ENCODE data around the gene IL17RA.

Gene IL17RA

DNA sequence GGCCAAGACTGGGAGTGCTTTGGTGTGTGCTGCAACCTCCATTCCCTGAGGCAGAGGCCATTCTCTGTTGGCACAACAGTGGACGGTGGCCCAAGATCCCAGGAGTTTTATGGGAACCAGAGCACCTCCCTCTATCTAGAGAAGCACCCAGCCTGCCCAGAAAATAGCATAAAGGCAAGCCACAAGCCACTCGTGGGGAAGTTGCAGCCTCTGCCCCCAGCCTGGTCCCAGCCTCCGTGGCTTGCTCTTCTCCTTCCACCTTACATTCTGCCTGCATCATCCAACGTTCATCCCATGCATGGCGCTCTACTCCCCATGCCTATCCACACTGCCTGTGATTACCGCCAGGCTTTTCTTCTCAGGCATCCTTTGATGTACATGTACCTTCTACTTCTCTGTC, 15.8 kb downstream of the IL17RA start:
- H3K4me2 ChIP-seq (ENCODE audit: low read depth, low read length): no peak overlapping the region
- no peaks in the 10 kb centered on the region for H3K9me3 ChIP-seq (replicated peaks; ENCODE audit: insufficient read depth, low read length)
- TF ChIP-seq, protein P1, sequence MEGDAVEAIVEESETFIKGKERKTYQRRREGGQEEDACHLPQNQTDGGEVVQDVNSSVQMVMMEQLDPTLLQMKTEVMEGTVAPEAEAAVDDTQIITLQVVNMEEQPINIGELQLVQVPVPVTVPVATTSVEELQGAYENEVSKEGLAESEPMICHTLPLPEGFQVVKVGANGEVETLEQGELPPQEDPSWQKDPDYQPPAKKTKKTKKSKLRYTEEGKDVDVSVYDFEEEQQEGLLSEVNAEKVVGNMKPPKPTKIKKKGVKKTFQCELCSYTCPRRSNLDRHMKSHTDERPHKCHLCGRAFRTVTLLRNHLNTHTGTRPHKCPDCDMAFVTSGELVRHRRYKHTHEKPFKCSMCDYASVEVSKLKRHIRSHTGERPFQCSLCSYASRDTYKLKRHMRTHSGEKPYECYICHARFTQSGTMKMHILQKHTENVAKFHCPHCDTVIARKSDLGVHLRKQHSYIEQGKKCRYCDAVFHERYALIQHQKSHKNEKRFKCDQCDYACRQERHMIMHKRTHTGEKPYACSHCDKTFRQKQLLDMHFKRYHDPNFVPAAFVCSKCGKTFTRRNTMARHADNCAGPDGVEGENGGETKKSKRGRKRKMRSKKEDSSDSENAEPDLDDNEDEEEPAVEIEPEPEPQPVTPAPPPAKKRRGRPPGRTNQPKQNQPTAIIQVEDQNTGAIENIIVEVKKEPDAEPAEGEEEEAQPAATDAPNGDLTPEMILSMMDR (IDR thresholded peaks at IDR 0.05; ENCODE audit: low read length): no peak
- TF ChIP-seq EZH2 (optimal IDR thresholded peaks at IDR 0.05; ENCODE audit: low read depth, low read length) (no peak), EZH2phosphoT487 (IDR thresholded peaks at IDR 0.05; ENCODE audit: low read length) (no peak)
- H3K4me1 ChIP-seq (ENCODE audit: low read length): no peaks in the 10 kb centered on the region
- H4K20me1 ChIP-seq (ENCODE audit: insufficient read depth, low read length): no peaks in the 10 kb centered on the region
- no peaks in the 10 kb centered on the region for H3F3A ChIP-seq (ENCODE audit: insufficient read depth, low read length)
- H3K9ac ChIP-seq (ENCODE audit: low read length): no peak overlapping the region
- no peak for DNase-seq
- no peaks in the 10 kb centered on the region for H3K36me3 ChIP-seq (replicated peaks; ENCODE audit: insufficient read depth, low read length)
- no peak overlapping the region for H3K4me3 ChIP-seq (ENCODE audit: low read length)
- H2AFZ ChIP-seq (ENCODE audit: low read length): no peak overlapping the region
- no peaks in the 10 kb centered on the region for H3K9me2 ChIP-seq (replicated peaks; ENCODE audit: insufficient read depth, low read length)
- H3K27me3 ChIP-seq (replicated peaks; ENCODE audit: insufficient read depth, low read length): no peaks in the 10 kb centered on the region
- no peaks in the 10 kb centered on the region for H3K79me2 ChIP-seq (ENCODE audit: low read length)
- H3K27ac ChIP-seq (ENCODE audit: low read length): no peak overlapping the region

DNA sequence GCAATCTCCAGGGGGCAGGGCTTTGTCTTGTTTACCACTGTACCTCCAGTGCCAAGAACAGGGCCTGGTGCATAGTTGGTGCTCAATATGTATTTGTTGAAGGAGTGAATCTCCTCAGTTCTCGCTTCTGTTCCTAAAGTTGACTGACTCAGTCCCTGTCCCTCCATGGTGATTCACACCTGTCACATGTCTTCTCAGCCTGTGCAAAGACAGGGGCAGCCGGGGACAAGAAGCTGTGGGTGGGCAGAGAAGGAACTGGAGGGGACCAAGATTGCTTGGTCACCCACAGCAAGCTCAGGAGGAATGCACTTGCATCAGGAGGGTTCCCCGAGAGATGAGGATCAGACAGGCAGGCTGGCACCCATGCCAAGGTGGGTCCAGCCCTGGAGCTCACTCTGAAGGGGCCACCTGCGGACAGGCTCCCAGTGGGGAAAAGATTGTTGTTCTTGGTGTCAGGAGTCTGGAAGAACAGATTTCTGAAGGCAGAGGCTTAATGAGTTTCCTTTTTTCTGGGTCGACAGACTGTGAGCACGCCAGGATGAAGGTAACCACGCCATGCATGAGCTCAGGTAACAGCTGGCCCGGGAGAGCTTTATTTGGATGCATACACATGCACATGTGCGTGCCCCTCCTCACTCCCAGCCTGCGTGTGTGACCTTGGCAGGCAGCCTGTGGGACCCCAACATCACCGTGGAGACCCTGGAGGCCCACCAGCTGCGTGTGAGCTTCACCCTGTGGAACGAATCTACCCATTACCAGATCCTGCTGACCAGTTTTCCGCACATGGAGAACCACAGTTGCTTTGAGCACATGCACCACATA, 16.9 kb downstream of the IL17RA start:
- no peaks in the 10 kb centered on the region for H3K36me3 ChIP-seq (replicated peaks; ENCODE audit: insufficient read depth, low read length)
- no peaks in the 10 kb centered on the region for H3F3A ChIP-seq (ENCODE audit: insufficient read depth, low read length)
- H3K27ac ChIP-seq (ENCODE audit: low read length): no peak overlapping the region
- H3K4me3 ChIP-seq (ENCODE audit: low read length): no peak overlapping the region
- no peaks in the 10 kb centered on the region for H3K9me3 ChIP-seq (replicated peaks; ENCODE audit: insufficient read depth, low read length)
- no peak overlapping the region for H3K4me2 ChIP-seq (ENCODE audit: low read depth, low read length)
- TF ChIP-seq EZH2 (optimal IDR thresholded peaks at IDR 0.05; ENCODE audit: low read depth, low read length) (no peak), EZH2phosphoT487 (IDR thresholded peaks at IDR 0.05; ENCODE audit: low read length) (no peak)
- TF ChIP-seq, protein P1 (IDR thresholded peaks at IDR 0.05; ENCODE audit: low read length): no peak
- no peaks in the 10 kb centered on the region for H4K20me1 ChIP-seq (ENCODE audit: insufficient read depth, low read length)
- H3K27me3 ChIP-seq (replicated peaks; ENCODE audit: insufficient read depth, low read length): no peaks in the 10 kb centered on the region
- no peak overlapping the region for H2AFZ ChIP-seq (ENCODE audit: low read length)
- H3K79me2 ChIP-seq (ENCODE audit: low read length): no peaks in the 10 kb centered on the region
- no peaks in the 10 kb centered on the region for H3K9me2 ChIP-seq (replicated peaks; ENCODE audit: insufficient read depth, low read length)
- H3K9ac ChIP-seq (ENCODE audit: low read length): no peak overlapping the region
- H3K4me1 ChIP-seq (ENCODE audit: low read length): no peaks in the 10 kb centered on the region
- no peak for DNase-seq

DNA sequence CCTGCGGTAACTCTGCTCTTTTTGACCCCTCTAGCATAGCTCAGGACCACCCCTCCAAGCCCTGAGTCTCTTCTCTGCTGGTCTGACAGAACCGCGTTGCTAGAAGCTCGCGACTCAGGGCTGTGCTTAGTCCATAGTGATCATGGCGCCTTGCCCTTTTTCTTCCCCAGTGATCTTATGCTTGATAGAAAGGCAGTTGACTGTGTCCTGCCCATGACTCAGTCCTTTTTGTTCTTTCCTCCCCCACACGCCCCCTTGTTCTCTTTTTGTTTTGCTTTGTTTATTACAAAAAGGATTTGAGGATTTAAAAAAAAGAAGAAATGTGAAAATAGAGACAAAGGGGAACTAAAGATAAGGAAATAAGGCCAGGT, 17.5 kb downstream of the IL17RA start:
- Histone ChIP-seq H2AFZ (ENCODE audit: low read length) (no peak overlapping the region), H3K9me2 (replicated peaks; ENCODE audit: insufficient read depth, low read length) (no peaks in the 10 kb centered on the region), H3K4me2 (ENCODE audit: low read depth, low read length) (no peak overlapping the region), H3K36me3 (replicated peaks; ENCODE audit: insufficient read depth, low read length) (no peaks in the 10 kb centered on the region), H3K27ac (ENCODE audit: low read length) (no peak overlapping the region), H4K20me1 (ENCODE audit: insufficient read depth, low read length) (no peaks in the 10 kb centered on the region), H3K9ac (ENCODE audit: low read length) (no peak overlapping the region), H3K4me3 (ENCODE audit: low read length) (no peak overlapping the region), H3K27me3 (replicated peaks; ENCODE audit: insufficient read depth, low read length) (no peaks in the 10 kb centered on the region), H3K9me3 (replicated peaks; ENCODE audit: insufficient read depth, low read length) (no peaks in the 10 kb centered on the region), H3K79me2 (ENCODE audit: low read length) (no peaks in the 10 kb centered on the region), H3K4me1 (ENCODE audit: low read length) (no peaks in the 10 kb centered on the region), H3F3A (ENCODE audit: insufficient read depth, low read length) (0 out of 2 replicates have a peak, but pooled peaks cover 4% of the 10 kb centered on the region)
- DNase-seq: no peak
- no peak for TF ChIP-seq EZH2 (optimal IDR thresholded peaks at IDR 0.05; ENCODE audit: low read depth, low read length)
- no peak for TF ChIP-seq EZH2phosphoT487 (IDR thresholded peaks at IDR 0.05; ENCODE audit: low read length)
- TF ChIP-seq, protein P1 (IDR thresholded peaks at IDR 0.05; ENCODE audit: low read length): no peak
